NCI-H82 (cell line): ENCODE measurements around the gene ERN1.

Experiments used
- DNase-seq: peaks from one replicate; lab custom pipeline; 2025; lab: John Stamatoyannopoulos, UW

ERN1 gene

DNA sequence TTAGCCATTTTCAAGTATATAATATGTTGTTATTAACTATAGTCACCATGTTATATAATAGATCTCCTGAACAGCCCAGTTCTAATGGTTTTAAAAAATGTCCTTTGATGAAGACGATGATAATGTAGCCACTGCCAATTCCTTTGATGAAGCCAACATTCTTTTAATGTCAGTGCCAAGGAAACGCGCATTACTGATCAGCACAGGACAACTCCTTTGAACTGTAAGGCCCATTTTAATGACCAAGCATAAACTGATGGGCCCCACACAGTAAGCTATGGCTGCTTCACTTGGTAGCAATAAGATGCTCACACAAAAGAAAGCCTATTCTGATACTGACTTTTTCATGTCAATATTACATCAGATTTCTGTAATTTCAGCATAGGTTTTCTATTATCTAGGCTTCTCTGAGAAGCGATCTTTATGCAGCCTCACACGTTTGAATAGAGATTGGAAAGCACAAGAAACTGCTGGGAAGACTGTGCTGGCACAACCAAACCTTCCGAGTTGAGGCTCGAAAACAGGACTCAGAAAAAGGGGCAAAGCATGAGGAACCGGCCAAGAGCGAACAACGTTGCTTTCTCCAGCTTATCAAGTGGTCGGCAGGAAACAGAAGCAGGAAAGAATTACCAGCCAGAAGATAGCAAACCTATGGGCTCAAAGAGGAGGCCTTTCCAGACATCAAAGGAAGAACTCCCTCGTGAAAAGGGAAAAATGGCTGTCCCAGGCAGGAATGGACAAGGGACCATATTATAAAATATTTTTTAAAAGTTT, 19.4 kb downstream of the ERN1 start:
- no peak for DNase-seq

DNA sequence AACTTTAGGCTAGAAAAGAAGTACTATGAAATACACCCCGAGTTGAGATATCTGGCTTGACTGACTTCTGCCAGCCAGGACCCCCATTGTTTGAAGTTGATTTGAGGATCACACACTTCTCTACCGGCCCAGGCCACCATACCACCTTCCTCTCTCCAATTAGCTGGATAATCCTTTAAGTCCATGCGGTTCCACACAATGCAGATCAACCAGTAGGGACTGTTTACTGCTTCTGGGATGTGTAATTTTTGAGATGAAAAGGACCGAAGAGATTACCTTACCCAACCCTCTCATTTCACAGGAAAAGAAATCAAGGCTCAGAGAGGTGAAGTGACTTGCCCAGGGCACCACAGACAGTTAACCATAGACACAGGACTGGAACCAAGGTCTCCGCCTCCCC, 20.5 kb downstream of the ERN1 start:
- DNase-seq: peak; percentile 90

DNA sequence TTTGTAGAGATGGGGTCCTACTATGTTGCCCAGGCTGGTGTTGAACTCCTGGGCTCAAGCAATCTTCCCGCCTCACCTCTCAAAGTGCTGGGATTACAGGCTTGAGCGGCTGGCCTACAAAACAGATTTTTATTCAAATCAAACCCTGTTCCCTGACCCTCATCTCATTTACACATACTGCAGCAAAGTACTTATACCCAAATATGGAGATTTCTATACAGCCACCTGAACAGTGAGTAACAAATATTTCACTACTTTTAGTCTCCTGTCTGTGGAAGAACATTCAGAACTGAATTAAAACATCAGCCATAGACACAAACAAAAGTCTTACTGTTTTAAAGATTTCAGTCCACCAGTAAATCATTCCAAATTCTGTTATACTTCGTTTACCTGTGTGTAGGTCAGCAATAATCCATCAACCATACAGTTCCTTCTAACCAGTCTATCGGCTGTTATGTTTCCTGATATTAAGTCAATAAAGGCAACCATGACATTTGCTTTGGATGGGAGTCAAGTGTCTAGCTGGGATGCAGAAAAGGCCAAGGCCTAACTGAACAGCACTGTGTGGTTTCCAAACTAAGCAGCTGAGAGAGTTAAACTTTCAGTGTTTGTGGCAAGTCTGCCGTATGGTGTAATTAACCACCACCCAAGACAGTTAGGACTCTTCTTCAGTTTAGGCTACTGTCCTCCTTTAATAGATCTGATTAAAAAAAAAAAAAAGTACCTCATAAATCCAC, 22.3 kb downstream of the ERN1 start:
- DNase-seq: no peak

DNA sequence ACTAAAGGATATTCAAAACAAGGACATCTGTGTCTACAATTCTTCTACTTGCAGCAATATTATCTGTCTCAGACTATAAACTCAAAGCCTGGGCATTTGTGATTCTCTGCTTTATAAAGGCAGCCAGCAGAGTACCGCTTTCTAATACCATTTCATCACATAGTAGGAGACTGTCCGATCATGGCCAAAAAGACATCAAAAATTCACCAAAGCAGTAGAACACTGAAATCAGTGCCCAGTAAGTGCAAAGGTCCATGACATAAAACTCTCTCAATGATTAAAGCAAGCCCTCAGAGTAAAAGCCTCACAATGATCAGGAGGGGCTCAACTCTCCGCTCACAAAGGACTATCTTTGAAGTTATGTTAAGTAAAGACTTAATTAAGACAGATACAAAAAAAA, 23.0 kb downstream of the ERN1 start:
- no peak for DNase-seq

DNA sequence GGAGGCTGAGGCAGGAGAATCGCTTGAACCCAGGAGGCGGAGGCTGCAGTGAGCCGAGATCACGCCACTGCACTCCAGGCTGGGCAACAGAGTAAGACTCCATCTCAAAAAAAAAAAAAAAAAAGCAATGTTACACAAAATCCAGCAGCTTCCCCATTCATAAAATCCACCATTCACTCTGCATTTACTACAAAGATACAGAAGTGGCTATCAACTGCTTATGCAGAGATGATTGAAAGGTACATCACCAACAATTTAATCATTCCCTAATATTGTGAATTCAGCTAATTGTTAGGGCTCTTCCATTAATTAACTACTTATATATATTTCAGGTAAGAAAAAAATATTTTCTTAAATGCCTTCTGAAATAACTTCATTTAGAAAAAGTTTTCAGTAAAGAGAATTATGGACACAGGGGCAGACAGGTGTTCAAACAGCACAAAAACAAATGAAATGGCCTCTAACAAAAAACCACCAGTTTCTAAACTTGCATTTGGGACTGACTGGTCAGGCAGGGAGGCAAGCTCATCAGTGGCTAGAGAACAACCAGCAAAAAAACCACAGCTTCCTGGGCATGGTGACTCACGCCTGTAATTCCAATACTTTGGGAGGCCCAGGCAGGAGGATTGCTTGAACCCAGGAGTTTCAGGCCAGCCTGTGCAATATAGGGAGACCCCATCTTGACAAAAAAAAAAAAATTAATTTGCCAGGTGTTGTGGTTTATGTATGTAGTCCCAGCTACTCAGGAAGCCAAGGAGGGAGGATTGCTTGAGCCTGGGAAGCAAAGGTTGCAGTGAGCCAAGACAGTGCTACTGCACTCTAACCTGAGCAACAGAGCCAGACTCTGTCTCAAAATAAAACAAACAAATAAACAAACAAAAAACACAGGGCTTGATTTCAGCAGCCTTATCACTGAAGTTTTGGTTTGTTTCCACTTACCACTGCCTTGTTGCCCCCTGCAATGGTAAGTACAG, 26.3 kb downstream of the ERN1 start:
- DNase-seq: no peak

DNA sequence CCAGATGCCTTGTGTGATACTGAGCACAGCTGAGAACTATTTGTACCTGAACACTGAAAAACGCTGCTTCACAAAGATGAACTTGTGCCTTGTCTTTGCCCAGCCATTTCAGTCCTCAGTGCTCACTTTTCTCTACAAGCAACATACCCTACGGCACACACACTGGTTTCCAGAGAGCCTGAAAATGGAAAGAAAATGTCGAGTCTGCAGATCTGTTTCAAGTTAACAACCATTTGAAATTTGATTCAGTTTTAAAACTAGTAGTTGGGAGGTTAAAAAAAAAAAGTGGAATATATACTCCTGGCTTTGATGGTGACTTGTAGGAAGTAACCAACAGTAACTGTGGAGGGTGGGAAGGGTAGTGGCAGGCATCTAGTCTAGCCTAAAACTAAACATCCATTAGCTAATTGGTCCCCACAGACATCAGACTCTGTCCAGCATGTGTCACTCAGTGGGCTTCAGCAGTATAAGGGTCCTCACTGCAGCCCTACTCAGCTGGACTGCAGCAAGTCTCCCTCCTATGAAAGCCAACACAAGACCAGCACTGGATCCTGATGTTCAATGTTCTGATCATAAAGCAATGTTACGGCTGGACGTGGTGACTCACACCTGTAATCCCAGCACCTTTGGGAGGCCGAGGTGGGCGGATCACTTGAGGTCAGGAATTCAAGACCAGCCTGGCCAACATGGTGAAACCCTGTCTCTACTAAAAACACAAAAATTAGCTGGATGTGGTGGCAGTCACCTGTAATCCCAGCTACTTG, 27.1 kb downstream of the ERN1 start:
- no peak for DNase-seq

DNA sequence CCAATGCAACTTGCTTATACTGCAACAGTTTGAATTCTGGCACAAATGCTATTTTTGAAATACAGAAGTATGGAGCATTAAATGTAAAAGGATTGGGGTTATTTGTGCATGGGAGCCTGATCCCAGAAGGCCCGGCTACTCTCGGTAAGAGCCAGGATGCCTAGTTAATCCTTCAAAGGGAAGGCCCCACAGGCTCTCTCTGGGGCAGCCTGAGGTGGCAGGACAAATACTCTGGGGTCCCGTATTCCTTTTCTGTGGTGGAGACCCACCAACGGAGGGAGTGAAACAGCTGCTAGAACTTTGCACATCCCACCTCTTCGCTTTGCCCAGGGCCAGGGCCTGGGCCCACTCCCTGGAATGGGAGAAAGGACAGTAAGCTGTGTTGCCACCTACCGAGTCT, 30.4 kb downstream of the ERN1 start:
- peak; percentile 85 for DNase-seq

DNA sequence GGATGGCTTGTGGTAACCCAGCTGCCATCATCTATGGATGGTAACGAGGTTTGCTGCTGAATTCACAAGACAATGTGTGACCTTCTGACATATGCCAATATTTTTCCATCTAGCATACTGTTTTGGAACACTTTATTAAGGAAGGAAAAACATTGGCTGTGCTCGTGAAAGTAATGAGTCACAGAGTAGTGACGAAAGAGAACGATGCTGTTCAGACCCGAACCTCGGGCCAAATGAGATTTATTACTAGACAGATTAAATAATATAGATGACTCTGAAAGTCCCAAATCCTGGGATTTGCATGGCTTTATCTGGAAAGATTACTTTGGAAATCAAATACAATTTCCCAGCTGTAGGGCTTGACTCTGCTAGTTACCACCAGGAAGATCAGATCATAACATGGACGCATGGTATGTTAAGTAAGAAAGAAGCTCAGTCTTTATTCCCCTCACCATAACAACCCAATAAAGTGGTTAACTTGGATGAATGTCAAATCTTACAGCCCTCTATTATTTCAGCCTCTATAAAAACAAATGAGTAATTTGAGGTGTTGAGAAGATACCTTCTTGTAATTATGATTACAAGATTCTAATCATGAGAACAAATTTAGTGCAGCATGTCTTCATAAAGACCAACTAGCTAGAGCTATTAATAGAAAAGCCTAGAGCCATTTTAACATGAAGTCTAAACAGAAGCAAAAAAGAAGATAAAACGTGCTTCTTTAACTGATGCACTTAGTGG, 32.6 kb downstream of the ERN1 start:
- peak; percentile 66 for DNase-seq

DNA sequence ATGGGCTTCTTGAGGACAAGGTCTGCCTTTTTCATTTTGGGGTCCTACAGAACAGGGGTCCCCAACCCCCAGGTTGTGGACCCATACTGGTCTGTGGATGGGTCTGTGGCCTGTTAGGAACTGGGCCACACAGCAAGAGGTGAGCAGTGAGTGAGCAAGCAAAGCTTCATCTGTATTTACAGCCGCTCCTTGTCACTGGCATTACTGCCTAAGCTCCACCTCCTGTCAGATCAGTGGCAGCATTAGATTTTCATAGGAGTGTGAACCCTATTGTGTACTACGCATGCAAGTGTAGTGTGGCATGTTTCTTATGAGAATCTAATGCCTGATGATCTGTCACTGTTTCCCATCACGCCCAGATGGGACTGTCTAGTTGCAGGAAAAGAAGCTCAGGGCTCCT, 33.9 kb downstream of the ERN1 start:
- peak; percentile 73 for DNase-seq

DNA sequence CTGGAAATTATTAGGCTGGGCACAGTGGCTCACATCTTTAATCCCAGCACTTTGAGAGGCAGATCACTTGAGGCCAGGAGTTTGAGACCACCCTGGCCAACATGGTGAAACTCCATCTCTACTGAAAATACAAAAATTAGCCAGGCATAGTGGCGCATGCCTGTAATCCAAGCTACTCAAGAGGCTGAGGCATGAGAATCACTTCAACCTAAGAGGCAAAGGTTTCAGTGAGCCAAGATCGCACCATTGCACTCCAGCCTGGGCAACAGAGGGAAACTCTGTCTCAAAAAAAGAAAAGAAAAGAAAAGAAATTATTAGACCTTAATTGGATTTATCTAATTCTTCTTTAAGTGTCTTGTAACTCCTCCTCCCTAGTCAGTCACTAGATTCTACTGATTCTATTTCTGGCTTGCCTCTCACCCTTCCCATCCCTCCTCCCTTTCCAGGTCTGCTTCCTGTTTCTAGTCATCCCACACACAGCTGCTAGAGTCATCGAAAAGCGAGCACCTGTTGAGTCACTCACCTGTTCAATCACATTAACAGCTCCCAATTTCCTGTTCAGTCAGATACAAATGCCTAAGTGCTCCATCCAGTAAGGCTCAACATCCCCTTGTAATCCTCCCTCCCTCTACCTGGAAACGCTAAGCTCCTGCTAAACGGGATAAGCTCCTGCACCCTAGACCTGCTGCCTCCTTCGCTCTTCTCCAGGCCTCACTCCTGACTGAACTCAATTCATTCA, 34.6 kb downstream of the ERN1 start:
- DNase-seq: peak; percentile 95

DNA sequence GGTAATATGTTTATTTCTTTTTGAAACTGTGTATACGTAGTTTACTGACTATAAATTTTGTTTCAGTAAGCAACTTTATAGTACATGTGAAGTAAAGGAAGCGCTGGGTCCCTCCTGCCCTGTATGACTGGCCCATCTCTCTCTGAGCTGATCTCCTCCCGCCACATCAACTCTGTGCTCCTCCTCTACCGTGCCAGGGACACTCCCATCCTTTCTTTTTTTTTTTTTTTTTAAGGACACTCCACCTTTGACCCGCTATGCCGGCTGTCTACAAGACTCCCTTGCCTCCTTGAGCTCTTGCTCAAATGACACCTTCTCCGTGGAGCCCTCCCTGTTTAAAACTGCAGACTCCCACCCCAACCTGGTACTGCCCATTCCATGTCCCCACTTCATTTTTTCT, 35.5 kb downstream of the ERN1 start:
- DNase-seq: no peak

DNA sequence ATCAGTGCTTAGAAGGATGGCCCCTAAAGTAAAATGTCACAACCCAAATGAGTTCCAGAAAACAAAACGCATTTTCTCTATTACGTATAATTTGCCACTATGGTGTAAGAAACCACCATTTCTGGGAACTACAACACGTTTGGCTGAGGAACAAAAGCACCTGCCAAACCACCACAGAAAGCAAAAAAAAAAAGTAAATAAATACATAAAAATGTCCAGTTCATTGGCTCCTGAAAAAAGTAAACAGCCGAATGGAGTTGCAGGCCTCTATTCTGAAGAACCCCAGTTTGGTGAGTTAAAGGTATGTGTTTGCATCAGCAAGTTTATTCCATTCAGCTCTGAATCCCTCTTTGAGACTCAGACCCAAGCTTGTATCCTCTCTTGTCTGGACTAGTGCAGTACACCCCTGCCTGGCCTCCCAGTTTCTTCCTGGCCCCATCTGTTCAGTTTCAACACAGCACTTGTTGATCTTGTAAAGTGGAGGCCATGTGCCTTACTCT, 36.9 kb downstream of the ERN1 start:
- DNase-seq: peak; percentile 86

DNA sequence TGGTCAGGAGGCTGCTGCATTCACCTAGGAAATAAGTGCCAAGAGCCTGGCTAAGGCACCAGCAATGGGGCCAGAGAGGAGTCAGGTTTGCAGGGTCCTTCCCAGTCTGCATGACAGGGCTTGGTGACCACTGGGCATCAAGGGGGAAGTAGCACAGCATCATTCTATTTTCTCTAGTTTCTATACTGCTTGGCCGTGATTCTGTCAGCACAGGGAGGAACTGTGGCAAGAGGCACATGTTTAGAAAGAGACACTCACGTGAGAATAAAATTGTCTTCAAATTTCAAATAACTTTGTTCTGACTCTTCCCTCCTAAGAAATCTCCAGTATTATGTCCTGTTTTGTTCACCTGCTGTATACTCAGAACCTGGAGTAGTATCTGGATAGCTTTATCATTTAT, 37.8 kb downstream of the ERN1 start:
- no peak for DNase-seq

DNA sequence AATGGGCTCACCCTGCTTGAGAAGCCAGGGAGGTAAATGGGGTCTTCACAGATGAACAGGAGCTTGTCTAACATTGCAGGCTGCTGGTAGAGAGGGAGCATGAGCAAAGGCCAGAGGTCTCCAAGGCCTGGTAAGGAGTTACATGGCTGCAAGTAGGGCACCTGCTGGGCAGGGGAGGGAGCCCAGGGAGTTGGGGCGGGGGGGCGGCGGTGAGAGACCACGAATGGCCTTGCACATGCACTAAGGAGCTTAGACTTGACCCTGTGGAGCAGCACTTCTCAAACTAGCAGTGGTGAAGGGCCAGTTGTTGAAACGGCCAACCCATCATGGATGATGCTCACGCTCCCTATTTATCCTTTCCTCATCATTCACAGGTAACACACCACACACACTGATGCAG, 38.4 kb downstream of the ERN1 start:
- no peak for DNase-seq

DNA sequence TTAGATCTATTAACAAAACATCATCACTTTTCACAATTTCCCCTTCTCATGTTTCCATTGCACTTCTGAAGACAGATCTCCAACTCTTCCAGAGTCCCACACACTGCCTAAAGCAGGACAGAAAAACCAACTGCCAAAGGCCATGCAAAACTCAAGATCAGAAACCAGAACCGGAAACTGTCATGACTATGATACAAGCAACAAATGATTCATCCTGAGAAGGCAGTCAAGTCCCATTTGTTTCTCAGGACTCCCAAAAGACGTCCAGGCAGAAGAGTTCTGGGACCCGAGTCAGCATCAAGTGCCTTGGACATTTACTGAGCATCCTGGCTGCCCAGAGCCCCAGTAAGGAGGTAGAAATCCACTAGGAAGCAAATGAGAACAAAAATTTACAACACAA, 38.8 kb downstream of the ERN1 start:
- no peak for DNase-seq

DNA sequence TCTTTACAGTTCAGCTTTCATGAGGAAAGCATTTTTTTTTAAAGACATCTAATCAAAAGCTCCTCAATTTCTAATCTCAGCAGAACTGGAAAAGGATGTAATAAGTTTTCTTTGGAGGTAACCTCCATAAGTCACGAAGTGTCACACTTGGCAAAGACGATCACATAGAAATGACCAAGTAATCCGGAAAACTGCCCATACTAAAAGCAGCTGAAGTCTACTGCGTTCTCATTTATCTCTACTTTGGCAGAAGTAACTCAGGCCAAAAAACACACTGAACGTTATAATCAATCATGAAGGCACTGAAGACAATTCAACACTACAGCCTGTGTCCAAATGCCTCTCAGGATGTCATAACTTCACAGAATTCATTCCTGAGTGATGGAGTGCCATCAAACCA, 39.8 kb downstream of the ERN1 start:
- DNase-seq: no peak

DNA sequence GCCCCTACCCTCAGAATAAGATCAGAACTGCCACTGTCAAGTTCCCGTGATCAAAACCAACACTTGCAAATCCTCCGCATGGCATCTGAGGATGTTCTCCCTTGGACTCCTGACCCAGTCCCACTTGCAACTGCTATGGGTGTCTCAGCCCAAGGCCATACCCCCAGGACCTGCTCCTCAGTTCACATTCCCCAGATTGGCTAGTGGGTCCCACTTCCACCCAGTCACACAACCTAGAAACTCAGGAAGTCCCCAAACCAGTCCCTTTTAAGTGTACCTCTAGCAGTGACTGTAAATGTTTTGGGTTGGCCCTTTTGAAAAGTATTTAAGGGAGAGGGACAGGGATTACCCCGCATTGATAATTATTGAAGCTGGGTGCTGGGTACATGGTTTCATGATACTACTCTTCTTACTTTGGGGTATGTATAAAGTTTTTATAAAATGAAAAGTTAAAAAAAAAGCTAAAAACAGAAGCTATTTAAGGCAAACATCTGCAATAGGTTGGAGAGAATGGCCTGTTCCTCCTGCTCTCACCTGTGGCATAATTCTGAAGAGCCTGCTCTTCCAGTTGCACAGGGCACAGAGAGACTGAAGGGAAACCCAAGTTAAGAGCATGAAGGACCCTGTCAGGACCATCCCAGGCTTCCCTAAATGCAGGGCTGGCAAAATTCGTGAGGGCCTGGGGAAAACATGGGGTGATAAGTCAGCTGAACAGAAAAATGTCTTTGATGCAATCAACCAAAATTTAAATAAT, 42.5 kb downstream of the ERN1 start:
- no peak for DNase-seq

DNA sequence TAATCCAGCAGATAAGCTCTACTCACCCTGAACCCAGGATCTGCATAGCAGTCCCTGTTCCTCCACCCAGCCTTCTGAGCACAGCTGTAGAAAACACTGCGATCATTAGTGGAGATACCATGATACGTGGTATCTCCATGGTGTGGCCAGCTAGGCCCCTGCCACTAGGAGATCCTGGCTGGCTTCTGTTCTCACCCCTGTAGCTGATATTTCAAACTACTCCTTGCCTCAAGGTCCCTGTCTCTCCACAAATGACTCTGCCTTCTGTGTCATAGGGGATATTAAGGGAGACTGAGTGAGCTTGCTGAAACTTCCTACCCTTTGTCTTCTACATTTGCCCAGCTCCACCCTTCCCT, 44.3 kb downstream of the ERN1 start:
- DNase-seq: no peak

DNA sequence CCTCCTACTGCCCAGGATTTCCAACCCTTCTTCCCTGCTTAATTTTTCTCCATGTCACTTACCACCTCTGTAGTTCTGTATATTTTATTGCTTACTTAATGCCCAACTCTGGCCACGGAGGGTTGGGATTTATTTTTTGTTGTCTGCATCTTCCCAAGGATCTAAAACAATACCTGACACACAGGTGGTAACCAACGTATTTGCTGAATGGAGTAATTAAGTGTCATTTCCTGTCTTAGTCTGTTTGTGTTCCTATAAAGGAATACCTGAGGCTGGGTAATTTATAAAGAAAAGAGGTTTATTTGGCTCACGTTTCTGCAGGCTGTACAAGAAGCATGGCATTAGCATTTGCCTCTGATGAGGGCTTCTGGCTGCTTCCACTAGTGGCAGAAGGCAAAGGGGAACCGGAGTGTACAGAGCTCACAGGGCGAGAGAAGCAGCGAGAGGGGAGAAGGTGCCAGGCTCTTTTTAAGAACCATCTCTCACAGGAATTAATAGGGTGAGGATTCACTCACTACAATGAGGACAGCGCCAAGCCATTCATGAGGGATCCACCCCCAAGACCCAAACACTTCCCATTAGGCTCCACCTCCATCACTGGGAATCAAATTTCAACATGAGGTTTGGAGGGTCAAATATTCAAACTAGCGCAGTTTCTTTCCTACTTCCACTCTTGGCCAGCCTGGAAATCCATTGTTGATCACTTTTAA, 44.8 kb downstream of the ERN1 start:
- DNase-seq: peak; percentile 76
